Transverse colon (tissue), 4 donors: ENCODE data around the gene PRSS56. TPM values are rescaled to one million over a fixed set of nuclear protein-coding genes. Genes with fewer than 3 reads are reported as not detected.

ENCODE experiments used
- DNase-seq: peaks from one replicate; pipeline ENCODE4 v3.0.0-alpha.2; 2019
- H3K27ac ChIP-seq, 4 donors: fragments of 200-600 bp; sonication (generic); 2 replicates each; pipeline ENCODE4 v1.5.1; 2016 to 2018; ENCODE audit warnings: inconsistent platforms in 4 of 4
- H3K27me3 ChIP-seq: fragments of 200-600 bp; sonication (generic); 2 replicates; pipeline ENCODE4 v1.5.1; 2017; ENCODE audit warnings: inconsistent platforms
- H3K36me3 ChIP-seq, 4 donors: fragments of 200-600 bp; sonication (generic); 2 replicates each; pipeline ENCODE4 v1.5.1; 2017 to 2019; ENCODE audit warnings: inconsistent platforms in 4 of 4
- H3K4me1 ChIP-seq, 4 donors: fragments of 200-600 bp; sonication (generic); 2 replicates each; pipeline ENCODE4 v1.5.1; 2017 to 2020; ENCODE audit warnings: inconsistent platforms in 4 of 4
- H3K4me3 ChIP-seq, 4 donors: fragments of 200-600 bp; sonication (generic); 1 replicate in 1 of 4; 2 replicates in 3 of 4; pipeline versions ENCODE4 v1.5.1 to v1.6.1; 2017 to 2019; ENCODE audit warnings: inconsistent platforms in 4 of 4
- H3K9me3 ChIP-seq, 2 donors: fragments of 200-600 bp; sonication (generic); 2 replicates each; pipeline ENCODE4 v1.5.1; 2017 to 2019; ENCODE audit warnings: inconsistent platforms in 2 of 2
- EP300 ChIP-seq: sonication (generic); formaldehyde crosslinking; IDR thresholded peaks from one replicate; pipeline ENCODE4 v1.6.1; 2017; ENCODE audit warnings: antibody characterized with exemption, low read depth
- POLR2A ChIP-seq: fragments of 450-650 bp; IDR thresholded peaks from one replicate; pipeline ENCODE4 v1.6.1; 2016; ENCODE audit warnings: antibody characterized with exemption, mild to moderate bottlenecking, moderate library complexity
- POLR2AphosphoS5 ChIP-seq, 3 donors: sonication (generic); formaldehyde crosslinking; IDR thresholded peaks; one replicate each; pipeline ENCODE4 v1.6.1; 2016; ENCODE audit warnings: antibody characterized with exemption in 3 of 3
- WGBS, 2 donors: methylation state at CpG; one replicate each; pipeline ENCODE4 v1.1.5; 2018; ENCODE audit warnings: low coverage in 1 of 2; 5-methylcytosine and 5-hydroxymethylcytosine counted together
- in situ Hi-C, 4 donors: fragments of 200-750 bp; cut with MboI; loops; one replicate each; pipeline versions ENCODE4 v1.15.0 to v1.15.1; 2017; ENCODE audit warnings: low sequenced_read_pairs in 3 of 4, low pct_ligation_motif_present in 1 of 4, low pct_unique_long_range_greater_than_20kb in 1 of 4
- intact Hi-C: fragments of 100-400 bp; cut with DNase I; formaldehyde crosslinking; loops from one replicate; pipeline ENCODE4 v1.15.1; 2023; ENCODE audit warnings: low total_unique reads
- total RNA-seq, 4 donors: library from RNA; depleted of rRNA; stranded (reverse); fragments of >200 nt; gene quantifications; one replicate each; pipeline ENCODE4 v1.1.0, GENCODE V29; 2016
- TF ChIP-seq, protein P1 (sequence below), 5 experiments: fragments of 200-600 bp in 3 of 5; fragments of 450-650 bp in 2 of 5; sonication (generic) in 3 of 5; IDR thresholded peaks; 1 replicate in 2 of 5; 2 replicates in 3 of 5; pipeline ENCODE4 v1.5.1; 2016 to 2017; ENCODE audit warnings: antibody characterized with exemption in 5 of 5, inconsistent platforms in 3 of 5, mild to moderate bottlenecking in 2 of 5, moderate library complexity in 1 of 5

PRSS56 gene
- total RNA-seq, 4 donors from 2014 or later = not detected

GRCh38 chr2:232526372-232526941, 6.3 kb downstream of the PRSS56 start:
- in situ Hi-C loops = no loop called here
- Histone ChIP-seq H3K27me3 (peaks cover 53% of the 10 kb centered on the region), H3K4me3 (no peak overlapping the region), H3K4me1 (peaks cover 0 to 25% (median 25%) of the 10 kb centered on the region in 4 donors), H3K27ac (no peak overlapping the region), H3K9me3 (no peaks in the 10 kb centered on the region), H3K36me3 (no peaks in the 10 kb centered on the region)
- no peak for DNase-seq
- TF ChIP-seq POLR2A = no peak
- TF ChIP-seq POLR2AphosphoS5 (IDR thresholded peaks at IDR 0.05) = no peak
- TF ChIP-seq EP300 = no peak
- TF ChIP-seq, protein P1, sequence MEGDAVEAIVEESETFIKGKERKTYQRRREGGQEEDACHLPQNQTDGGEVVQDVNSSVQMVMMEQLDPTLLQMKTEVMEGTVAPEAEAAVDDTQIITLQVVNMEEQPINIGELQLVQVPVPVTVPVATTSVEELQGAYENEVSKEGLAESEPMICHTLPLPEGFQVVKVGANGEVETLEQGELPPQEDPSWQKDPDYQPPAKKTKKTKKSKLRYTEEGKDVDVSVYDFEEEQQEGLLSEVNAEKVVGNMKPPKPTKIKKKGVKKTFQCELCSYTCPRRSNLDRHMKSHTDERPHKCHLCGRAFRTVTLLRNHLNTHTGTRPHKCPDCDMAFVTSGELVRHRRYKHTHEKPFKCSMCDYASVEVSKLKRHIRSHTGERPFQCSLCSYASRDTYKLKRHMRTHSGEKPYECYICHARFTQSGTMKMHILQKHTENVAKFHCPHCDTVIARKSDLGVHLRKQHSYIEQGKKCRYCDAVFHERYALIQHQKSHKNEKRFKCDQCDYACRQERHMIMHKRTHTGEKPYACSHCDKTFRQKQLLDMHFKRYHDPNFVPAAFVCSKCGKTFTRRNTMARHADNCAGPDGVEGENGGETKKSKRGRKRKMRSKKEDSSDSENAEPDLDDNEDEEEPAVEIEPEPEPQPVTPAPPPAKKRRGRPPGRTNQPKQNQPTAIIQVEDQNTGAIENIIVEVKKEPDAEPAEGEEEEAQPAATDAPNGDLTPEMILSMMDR (IDR thresholded peaks at IDR 0.05) = no peak
- intact Hi-C loops = no loop called here
- 76% methylated on average over 13 of the region's 13 CpGs; no CpG with 5 or more reads in 1 of the 2 donors for WGBS, 2 donors

- Histone ChIP-seq H3K9me3 (no peaks in the 10 kb centered on the region), H3K27me3 (peaks cover 38% of the 10 kb centered on the region), H3K4me3 (no peak overlapping the region), H3K27ac (no peak overlapping the region), H3K36me3 (no peaks in the 10 kb centered on the region), H3K4me1 (peaks cover 0 to 16% (median 12%) of the 10 kb centered on the region in 4 donors)
- WGBS, 2 donors = 69% methylated on average over 6 of the region's 6 CpGs; no CpG with 5 or more reads in 1 of the 2 donors
- TF ChIP-seq POLR2AphosphoS5 (IDR thresholded peaks at IDR 0.05) (no peak), EP300 (no peak), POLR2A (no peak)
- TF ChIP-seq, protein P1 (IDR thresholded peaks at IDR 0.05) = no peak
- intact Hi-C loops (no loop called here), in situ Hi-C loops (no loop called here)
- DNase-seq = no peak
Observed at GRCh38 chr2:232527905-232528470, 7.8 kb downstream of the PRSS56 start.

DNA sequence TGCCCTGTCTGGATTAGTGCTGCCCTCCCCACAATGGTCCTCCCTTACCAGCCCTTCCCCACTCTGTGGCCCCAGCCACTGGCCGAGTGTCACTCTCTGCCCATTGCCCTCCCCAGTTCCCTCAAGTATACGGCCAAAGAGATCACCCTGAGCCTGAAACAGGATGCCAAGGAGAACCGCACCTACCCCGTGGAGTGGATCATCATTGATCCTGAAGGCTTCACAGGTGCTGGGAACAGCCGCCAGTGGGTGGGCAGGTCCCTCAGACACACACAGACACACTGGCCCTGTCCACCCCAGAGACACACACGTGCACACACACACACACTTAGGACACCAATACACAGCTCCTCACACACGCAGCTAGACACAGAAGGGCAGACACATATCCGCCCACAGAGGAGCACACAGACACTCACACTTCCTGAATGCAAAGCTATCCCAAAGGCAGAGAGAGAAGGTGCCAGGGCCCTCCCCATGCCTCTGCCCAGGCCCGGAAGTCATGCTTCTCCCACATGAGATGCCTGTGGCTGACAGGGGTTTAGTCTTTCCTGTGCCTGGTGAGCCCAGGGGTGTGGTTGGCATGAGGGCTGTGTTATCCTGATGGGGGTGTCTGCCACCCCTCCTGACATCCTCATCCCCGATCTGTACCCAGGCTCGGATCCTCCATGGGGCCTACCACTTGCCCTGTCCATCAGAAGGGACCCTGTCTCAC, 8.7 kb downstream of the PRSS56 start:
- Histone ChIP-seq H3K4me3 (no peak overlapping the region), H3K36me3 (no peaks in the 10 kb centered on the region), H3K27me3 (peaks cover 28% of the 10 kb centered on the region), H3K9me3 (no peaks in the 10 kb centered on the region), H3K4me1 (peaks cover 0 to 10% (median 5%) of the 10 kb centered on the region in 4 donors), H3K27ac (no peak overlapping the region)
- TF ChIP-seq POLR2A (no peak), EP300 (no peak), POLR2AphosphoS5 (IDR thresholded peaks at IDR 0.05) (no peak)
- TF ChIP-seq, protein P1 (IDR thresholded peaks at IDR 0.05) = no peak
- in situ Hi-C loops (no loop called here), intact Hi-C loops (no loop called here)
- 72% methylated on average over 10 of the region's 11 CpGs; no CpG with 5 or more reads in 1 of the 2 donors for WGBS, 2 donors
- no peak for DNase-seq

GRCh38 chr2:232529806-232530547, 9.8 kb downstream of the PRSS56 start:
- WGBS, 2 donors = 89% methylated on average over 15 of the region's 17 CpGs; no CpG with 5 or more reads in 1 of the 2 donors
- H3K36me3 ChIP-seq = no peaks in the 10 kb centered on the region
- H3K27ac ChIP-seq = no peak overlapping the region
- intact Hi-C loops (no loop called here), in situ Hi-C loops (no loop called here)
- peaks cover 0 to 4% (median 0%) of the 10 kb centered on the region in 4 donors for H3K4me1 ChIP-seq
- DNase-seq = no peak
- no peaks in the 10 kb centered on the region for H3K9me3 ChIP-seq
- TF ChIP-seq POLR2AphosphoS5 (IDR thresholded peaks at IDR 0.05) = no peak
- no peak for TF ChIP-seq EP300
- TF ChIP-seq, protein P1 (IDR thresholded peaks at IDR 0.05) = no peak
- TF ChIP-seq POLR2A = no peak
- H3K4me3 ChIP-seq = no peak overlapping the region
- peaks cover 21% of the 10 kb centered on the region for H3K27me3 ChIP-seq
